HepG2 (cell line): Measurements from ENCODE around the gene PSMD8. TPM values are rescaled to one million over a fixed set of nuclear protein-coding genes. Genes with fewer than 3 reads are reported as not detected.

ENCODE experiments used
- ARID3A ChIP-seq: IDR thresholded peaks from 2 replicates; pipeline ENCODE4 v1.6.1; 2012; ENCODE audit warnings: low read depth, low read length, improper control_type of control experiment
- ELF1 ChIP-seq: sonication (generic); formaldehyde crosslinking; IDR thresholded peaks from 2 replicates; pipeline ENCODE4 v1.4.0; 2020; ENCODE audit warnings: missing genetic modification reagents
- IRF2 ChIP-seq: IDR thresholded peaks from 2 replicates; pipeline ENCODE4 v1.6.1; 2018; ENCODE audit warnings: missing genetic modification reagents, missing compliant biosample characterization
- JUN ChIP-seq: sonication (generic); formaldehyde crosslinking; IDR thresholded peaks from 2 replicates; pipeline ENCODE4 v1.4.0; 2020; ENCODE audit warnings: mild to moderate bottlenecking, missing genetic modification reagents
- PHF20 ChIP-seq: sonication (generic); formaldehyde crosslinking; IDR thresholded peaks from 2 replicates; pipeline ENCODE4 v1.5.0; 2020; ENCODE audit warnings: mild to moderate bottlenecking, missing genetic modification reagents
- SMC3 ChIP-seq: IDR thresholded peaks from 2 replicates; pipeline ENCODE4 v1.6.1; 2011; ENCODE audit warnings: low read length, improper control_type of control experiment
- SRY ChIP-seq: sonication (generic); formaldehyde crosslinking; IDR thresholded peaks from 2 replicates; pipeline ENCODE4 v1.8.0; 2022; ENCODE audit warnings: mild to moderate bottlenecking, missing genetic modification reagents
- SYNCRIP ChIP-seq: fragments of 200-400 bp; formaldehyde crosslinking; IDR thresholded peaks from 2 replicates; pipeline ENCODE4 v1.6.1; 2018; ENCODE audit warnings: mild to moderate bottlenecking, low read depth, low read length; ENCODE audit not compliant: insufficient read depth
- TFDP2 ChIP-seq: sonication (generic); formaldehyde crosslinking; IDR thresholded peaks from 2 replicates; pipeline ENCODE4 v1.4.0; 2020; ENCODE audit warnings: missing genetic modification reagents
- ZBTB3 ChIP-seq: sonication (generic); formaldehyde crosslinking; IDR thresholded peaks from 2 replicates; pipeline ENCODE4 v1.4.0; 2020; ENCODE audit warnings: low read depth, mild to moderate bottlenecking, moderate library complexity, missing genetic modification reagents, borderline replicate concordance
- ZIK1 ChIP-seq: sonication (generic); formaldehyde crosslinking; IDR thresholded peaks from 2 replicates; pipeline ENCODE4 v1.5.0; 2020; ENCODE audit warnings: mild to moderate bottlenecking, low read depth, missing genetic modification reagents, borderline replicate concordance
- ZNF451 ChIP-seq: sonication (generic); formaldehyde crosslinking; IDR thresholded peaks from 2 replicates; pipeline ENCODE4 v1.5.0; 2020; ENCODE audit warnings: mild to moderate bottlenecking, missing genetic modification reagents
- ZNF772 ChIP-seq: sonication (generic); formaldehyde crosslinking; IDR thresholded peaks from 2 replicates; pipeline ENCODE4 v1.5.0; 2020; ENCODE audit warnings: mild to moderate bottlenecking, missing genetic modification reagents
- ZSCAN21 ChIP-seq: sonication (generic); formaldehyde crosslinking; IDR thresholded peaks from 2 replicates; pipeline ENCODE4 v1.8.0; 2022; ENCODE audit warnings: mild to moderate bottlenecking, missing genetic modification reagents, moderate library complexity, borderline replicate concordance
- polyA plus RNA-seq, 8 experiments: library from polyadenylated mRNA; depleted of rRNA in 3 of 8; stranded (reverse) in 7 of 8; unstranded in 1 of 8; fragments of >200 nt; fragmentation: Illumina TruSeq in 4 of 8; extraction: Trizol in 4 of 8; gene quantifications; 2 replicates each; pipeline versions ENCODE4 v1.2.1 to v1.2.3, GENCODE V29; 2011 to 2016; ENCODE audit warnings: low read depth in 4 of 8, missing spikeins in 1 of 8, mixed read lengths in 1 of 8; ENCODE audit not compliant: insufficient read depth in 1 of 8
- total RNA-seq, 5 experiments: library from RNA; depleted of rRNA; stranded (reverse); fragments of >200 nt; fragmentation: Illumina TruSeq; extraction: Trizol; gene quantifications; 2 replicates each; pipeline ENCODE4 v1.2.3, GENCODE V29; 2016; ENCODE audit warnings: low read depth in 1 of 5
- TF ChIP-seq, protein P1 (sequence below): sonication (generic); formaldehyde crosslinking; IDR thresholded peaks from 2 replicates; pipeline ENCODE4 v1.8.1; 2023; ENCODE audit warnings: mild to moderate bottlenecking, missing genetic modification reagents, borderline replicate concordance
- TF ChIP-seq, protein P2 (sequence below): sonication (generic); formaldehyde crosslinking; IDR thresholded peaks from 2 replicates; pipeline ENCODE4 v1.5.0; 2020; ENCODE audit warnings: mild to moderate bottlenecking, missing genetic modification reagents
- TF ChIP-seq, protein P3 (sequence below): sonication (generic); formaldehyde crosslinking; IDR thresholded peaks from 2 replicates; pipeline ENCODE4 v1.4.0; 2020; ENCODE audit warnings: low read depth, missing genetic modification reagents
- TF ChIP-seq, protein P4 (sequence below): sonication (generic); formaldehyde crosslinking; IDR thresholded peaks from 2 replicates; pipeline ENCODE4 v1.5.0; 2020; ENCODE audit warnings: mild to moderate bottlenecking, missing genetic modification reagents, moderate library complexity

PSMD8 gene
- total and polyA plus RNA-seq, 2 of the 13 experiments (the other 11 are each of a cell fraction or from before 2014, with no cell fraction given) = 162 to 296 TPM

GRCh38 chr19:38335949-38336637 lies 38.3 kb upstream of the PSMD8 start (continued):
- TF ChIP-seq ZIK1 (no peak), SYNCRIP (no peak), TFDP2 (CRISPR knock-in tag) (peak; percentile 34; the same call in 1 of the 2 replicates), IRF2 (CRISPR knock-in tag) (no peak), PHF20 (CRISPR knock-in tag) (peak; percentile 22), ZBTB3 (CRISPR knock-in tag) (0 out of 2 replicates have a peak, but pooled peaks have one; percentile 31), ELF1 (CRISPR knock-in tag) (peak; percentile 56; the same call in 1 of the 2 replicates), ARID3A (no peak), SRY (CRISPR knock-in tag) (no peak), ZNF772 (no peak), ZNF451 (CRISPR knock-in tag) (no peak), ZSCAN21 (CRISPR knock-in tag) (0 out of 2 replicates have a peak, but pooled peaks have one; percentile 21), SMC3 (no peak), JUN (no peak)
- TF ChIP-seq, protein P1, sequence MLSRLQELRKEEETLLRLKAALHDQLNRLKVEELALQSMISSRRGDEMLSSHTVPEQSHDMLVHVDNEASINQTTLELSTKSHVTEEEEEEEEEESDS (CRISPR knock-in tag) = no peak
- TF ChIP-seq, protein P2, sequence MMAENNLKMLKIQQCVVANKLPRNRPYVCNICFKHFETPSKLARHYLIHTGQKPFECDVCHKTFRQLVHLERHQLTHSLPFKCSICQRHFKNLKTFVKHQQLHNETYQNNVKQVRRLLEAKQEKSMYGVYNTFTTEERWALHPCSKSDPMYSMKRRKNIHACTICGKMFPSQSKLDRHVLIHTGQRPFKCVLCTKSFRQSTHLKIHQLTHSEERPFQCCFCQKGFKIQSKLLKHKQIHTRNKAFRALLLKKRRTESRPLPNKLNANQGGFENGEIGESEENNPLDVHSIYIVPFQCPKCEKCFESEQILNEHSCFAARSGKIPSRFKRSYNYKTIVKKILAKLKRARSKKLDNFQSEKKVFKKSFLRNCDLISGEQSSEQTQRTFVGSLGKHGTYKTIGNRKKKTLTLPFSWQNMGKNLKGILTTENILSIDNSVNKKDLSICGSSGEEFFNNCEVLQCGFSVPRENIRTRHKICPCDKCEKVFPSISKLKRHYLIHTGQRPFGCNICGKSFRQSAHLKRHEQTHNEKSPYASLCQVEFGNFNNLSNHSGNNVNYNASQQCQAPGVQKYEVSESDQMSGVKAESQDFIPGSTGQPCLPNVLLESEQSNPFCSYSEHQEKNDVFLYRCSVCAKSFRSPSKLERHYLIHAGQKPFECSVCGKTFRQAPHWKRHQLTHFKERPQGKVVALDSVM (CRISPR knock-in tag) = 0 out of 2 replicates have a peak, but pooled peaks have one; percentile 6
- TF ChIP-seq, protein P3, sequence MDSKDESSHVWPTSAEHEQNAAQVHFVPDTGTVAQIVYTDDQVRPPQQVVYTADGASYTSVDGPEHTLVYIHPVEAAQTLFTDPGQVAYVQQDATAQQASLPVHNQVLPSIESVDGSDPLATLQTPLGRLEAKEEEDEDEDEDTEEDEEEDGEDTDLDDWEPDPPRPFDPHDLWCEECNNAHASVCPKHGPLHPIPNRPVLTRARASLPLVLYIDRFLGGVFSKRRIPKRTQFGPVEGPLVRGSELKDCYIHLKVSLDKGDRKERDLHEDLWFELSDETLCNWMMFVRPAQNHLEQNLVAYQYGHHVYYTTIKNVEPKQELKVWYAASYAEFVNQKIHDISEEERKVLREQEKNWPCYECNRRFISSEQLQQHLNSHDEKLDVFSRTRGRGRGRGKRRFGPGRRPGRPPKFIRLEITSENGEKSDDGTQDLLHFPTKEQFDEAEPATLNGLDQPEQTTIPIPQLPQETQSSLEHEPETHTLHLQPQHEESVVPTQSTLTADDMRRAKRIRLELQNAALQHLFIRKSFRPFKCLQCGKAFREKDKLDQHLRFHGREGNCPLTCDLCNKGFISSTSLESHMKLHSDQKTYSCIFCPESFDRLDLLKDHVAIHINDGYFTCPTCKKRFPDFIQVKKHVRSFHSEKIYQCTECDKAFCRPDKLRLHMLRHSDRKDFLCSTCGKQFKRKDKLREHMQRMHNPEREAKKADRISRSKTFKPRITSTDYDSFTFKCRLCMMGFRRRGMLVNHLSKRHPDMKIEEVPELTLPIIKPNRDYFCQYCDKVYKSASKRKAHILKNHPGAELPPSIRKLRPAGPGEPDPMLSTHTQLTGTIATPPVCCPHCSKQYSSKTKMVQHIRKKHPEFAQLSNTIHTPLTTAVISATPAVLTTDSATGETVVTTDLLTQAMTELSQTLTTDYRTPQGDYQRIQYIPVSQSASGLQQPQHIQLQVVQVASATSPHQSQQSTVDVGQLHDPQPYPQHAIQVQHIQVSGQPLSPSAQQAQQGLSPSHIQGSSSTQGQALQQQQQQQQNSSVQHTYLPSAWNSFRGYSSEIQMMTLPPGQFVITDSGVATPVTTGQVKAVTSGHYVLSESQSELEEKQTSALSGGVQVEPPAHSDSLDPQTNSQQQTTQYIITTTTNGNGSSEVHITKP (CRISPR knock-in tag) = peak; percentile 77
- TF ChIP-seq, protein P4, sequence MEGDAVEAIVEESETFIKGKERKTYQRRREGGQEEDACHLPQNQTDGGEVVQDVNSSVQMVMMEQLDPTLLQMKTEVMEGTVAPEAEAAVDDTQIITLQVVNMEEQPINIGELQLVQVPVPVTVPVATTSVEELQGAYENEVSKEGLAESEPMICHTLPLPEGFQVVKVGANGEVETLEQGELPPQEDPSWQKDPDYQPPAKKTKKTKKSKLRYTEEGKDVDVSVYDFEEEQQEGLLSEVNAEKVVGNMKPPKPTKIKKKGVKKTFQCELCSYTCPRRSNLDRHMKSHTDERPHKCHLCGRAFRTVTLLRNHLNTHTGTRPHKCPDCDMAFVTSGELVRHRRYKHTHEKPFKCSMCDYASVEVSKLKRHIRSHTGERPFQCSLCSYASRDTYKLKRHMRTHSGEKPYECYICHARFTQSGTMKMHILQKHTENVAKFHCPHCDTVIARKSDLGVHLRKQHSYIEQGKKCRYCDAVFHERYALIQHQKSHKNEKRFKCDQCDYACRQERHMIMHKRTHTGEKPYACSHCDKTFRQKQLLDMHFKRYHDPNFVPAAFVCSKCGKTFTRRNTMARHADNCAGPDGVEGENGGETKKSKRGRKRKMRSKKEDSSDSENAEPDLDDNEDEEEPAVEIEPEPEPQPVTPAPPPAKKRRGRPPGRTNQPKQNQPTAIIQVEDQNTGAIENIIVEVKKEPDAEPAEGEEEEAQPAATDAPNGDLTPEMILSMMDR = no peak
